Islet precursor cell (in vitro differentiated cells): ENCODE results near the gene XYLB.
A peak's percentile ranks its signal among the peaks of the same experiment; 100 is the strongest.

ENCODE experiments used
- DNase-seq: peaks from one replicate; pipeline ENCODE4 v3.0.0-alpha.2; 2018

The XYLB gene

DNA sequence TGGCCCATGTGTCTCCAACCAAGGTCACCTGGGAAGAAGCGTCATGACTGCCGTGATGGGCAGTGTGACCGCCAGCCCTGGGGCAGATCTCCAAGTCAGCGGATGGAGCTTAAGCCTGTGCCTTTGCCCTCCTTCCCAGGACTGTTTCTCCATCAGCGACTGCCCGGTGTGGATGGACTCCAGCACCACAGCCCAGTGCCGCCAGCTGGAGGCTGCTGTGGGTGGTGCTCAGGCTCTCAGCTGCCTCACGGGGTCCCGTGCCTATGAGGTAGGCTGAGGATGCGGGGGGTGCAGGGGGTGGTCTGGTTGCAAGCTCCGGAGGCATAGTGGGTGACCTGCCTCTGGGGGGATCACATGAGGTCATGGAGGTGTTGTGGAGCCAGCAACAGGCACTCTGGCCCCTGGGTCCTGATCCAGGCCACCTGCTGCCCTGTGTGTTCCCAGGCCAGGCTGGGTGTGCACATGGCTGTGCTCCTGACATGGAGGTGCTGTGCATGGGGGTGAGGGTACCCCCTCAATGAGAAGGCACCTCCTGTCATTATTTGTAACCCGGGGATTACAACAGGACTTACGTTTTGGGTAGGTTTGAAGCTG is 19.0 kb downstream of the XYLB start:
- no peak for DNase-seq

DNA sequence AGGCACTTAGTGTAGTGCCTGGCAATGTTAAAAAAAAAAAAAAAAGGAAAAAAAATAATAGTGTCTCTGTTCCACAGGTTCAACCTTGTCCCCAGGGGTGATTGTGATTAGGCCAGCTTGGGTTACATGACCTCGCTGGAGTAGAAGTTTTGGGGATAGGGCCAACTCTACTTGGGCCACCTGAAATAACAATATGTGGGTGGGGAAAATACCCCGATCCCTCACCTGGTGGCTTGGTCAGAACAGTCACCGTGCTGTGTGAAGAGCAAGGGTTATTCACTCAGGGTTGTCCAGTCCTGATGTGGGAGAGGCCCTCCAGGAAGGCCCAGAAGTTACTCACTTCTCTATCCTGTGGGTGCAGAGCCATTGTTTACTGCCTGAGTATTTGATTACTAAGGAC is 19.5 kb downstream of the XYLB start:
- no peak for DNase-seq

DNA sequence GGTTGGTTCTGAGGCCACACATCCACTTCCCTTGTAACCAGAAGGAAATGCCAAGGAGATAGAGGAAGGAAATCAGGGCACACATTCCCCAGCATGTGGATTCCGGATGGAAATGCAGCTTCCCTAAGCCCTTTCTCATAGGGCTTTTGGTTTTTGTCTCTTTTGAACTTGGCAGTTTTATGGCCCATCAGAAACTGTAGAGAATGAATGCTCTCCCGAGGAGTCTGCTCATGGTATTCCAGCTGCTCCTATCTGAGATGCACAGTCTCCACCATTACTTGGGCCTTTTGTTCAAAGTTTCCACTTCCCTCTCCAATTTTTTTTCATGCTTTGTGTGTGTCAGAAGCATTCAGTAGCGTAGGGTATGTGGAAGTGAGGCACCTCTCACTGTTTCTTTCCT is 21.2 kb downstream of the XYLB start:
- peak; percentile 62 for DNase-seq

- DNase-seq = no peak
Observed at GRCh38 chr3:38368238-38368637, 21.7 kb downstream of the XYLB start.

- no peak for DNase-seq
Observed at GRCh38 chr3:38369186-38369585, 22.6 kb downstream of the XYLB start.

- no peak for DNase-seq
Observed at GRCh38 chr3:38370149-38370548, 23.6 kb downstream of the XYLB start.

- peak; percentile 20 for DNase-seq
Observed at GRCh38 chr3:38370861-38371260, 24.3 kb downstream of the XYLB start.

- DNase-seq = peak; percentile 45
Observed at GRCh38 chr3:38371541-38372213, 25.1 kb downstream of the XYLB start.

- peak; percentile 48 for DNase-seq
Observed at GRCh38 chr3:38372214-38372601, 25.6 kb downstream of the XYLB start.

DNA sequence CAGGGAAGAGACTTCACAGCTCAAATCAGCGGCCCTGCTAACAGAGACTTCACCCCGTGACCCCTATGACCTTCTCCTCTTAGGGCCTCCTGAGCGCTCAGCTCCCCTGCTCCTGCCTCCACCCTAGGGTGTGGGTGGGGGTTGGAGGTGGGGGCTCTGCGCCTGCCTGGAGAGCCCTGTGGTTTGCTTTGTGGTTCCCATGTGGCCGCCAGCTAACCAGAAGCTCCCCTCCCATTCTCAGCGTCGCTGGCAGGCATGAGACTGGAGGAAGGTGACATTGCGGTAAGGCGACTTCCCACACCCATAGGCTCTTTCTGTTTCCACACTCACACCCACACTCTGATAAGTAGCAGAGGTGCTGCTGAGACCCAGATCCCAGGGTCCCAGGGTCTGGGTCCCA is 27.6 kb downstream of the XYLB start:
- DNase-seq = peak; percentile 24

DNA sequence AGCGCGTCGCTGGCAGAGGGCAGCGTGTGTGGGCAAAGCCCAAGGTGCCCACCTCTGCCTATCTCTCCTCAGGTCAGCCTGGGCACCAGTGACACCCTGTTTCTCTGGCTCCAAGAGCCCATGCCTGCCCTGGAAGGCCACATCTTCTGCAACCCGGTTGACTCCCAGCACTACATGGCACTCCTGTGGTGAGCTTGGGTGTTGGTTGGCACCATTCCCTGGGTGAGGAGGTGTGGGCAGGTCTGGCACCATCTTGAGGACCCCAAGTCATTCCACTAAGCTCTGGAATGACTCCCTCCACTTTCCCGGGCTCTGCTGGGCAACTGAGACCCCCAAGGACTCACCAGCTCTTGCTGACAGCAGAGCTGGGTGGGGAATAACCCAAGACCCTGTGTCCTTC is 28.5 kb downstream of the XYLB start:
- DNase-seq = peak; percentile 17

DNA sequence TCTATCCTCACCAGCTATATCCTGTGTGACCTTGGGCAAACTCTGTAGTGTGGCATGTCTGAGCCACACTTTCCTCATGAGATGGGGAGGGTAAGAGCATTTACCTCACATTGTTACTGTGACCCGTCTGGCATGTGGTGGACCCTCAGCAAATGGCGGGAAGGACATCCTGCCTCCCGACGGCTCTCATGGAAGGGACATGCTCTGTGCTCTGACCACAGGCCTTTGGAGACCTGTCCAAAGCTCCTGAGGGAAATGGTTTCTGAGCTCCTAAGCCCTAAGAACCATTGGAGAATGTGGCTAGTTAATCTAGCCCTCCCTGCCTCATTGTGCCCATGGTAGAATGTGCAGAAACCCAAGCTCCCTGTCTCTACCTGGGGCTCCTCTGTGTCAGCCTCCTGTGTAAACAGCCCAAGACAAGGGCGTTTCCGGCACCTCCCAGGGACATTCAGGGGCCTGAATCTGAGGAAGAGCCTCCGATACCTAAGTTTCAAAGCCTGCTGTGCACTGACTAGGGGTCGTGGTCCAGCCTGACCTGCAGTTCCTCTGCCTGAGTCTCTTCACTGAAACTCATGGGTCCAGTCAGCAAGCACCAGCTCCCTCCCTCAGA is 29.0 kb downstream of the XYLB start:
- peak; percentile 22 for DNase-seq

DNA sequence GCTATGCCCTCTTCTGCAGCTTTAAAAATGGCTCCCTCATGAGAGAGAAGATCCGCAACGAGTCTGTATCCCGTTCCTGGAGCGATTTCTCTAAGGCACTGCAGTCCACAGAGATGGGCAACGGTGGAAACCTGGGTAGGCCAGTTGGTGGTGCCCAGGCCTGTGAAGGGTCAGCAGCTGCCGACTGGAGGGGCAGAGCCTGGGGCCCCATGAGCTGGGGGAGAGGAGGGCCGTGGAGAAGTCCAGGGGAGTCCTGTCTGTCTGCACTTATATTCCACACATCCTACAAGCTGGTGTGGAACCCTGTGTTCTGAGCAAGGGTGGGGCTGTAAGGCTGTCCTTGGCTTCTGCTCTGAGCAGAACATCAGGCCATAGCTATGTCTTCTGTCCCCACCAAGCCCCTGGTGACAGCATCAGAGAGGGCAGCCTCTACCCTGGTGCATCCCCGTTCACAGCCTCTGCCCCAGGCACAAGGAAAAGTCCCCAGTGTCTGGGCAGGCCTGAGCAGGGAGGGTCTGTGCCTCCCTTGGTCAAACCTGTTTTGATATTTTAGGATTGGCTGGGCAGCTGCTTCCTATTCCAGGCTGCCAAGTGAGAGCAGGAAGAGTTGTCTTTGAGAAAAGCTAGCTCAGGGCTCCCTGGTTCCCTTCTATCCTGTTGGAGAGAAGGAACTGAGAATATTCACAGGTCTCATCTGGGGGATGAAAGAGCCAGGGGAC is 29.7 kb downstream of the XYLB start:
- peak; percentile 26 for DNase-seq

- peak; percentile 25 for DNase-seq
Observed at GRCh38 chr3:38379201-38379770, 32.7 kb downstream of the XYLB start.

GRCh38 chr3:38382506-38383080 is 36.0 kb downstream of the XYLB start:
- peak; percentile 3 for DNase-seq

DNA sequence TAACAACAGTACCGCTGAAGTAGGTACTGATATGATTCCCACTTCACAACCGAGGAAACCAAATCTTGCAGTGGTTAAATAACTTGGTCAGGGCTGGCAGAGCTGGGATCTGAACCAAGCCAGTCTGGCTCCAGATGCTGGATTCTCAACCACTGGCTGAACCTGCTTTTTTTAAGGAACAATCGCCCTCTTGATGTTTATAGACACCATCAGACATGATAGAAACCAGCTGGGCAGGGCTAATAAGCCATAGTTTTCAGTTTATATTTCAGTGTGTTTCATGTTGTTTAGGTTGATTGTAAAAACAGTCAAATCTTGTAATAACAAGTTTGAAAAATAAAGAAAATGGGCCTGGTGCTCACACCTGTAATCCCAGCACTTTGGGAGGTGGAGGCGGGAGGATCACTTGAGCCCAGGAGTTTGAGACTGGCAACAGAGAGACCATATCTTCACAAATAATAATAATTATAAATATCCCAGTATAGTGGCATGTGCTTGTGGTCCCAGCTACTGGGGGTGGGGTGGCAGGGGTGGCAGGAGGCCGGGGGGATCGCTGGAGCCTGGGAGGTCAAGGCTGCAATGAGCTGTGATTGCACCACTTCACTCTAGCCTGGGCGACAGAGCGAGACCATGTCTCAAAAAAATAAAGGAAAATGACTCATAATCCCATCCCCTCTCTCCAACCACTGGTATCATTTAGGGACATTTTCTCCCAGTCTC is 36.7 kb downstream of the XYLB start:
- DNase-seq = peak; percentile 26

DNA sequence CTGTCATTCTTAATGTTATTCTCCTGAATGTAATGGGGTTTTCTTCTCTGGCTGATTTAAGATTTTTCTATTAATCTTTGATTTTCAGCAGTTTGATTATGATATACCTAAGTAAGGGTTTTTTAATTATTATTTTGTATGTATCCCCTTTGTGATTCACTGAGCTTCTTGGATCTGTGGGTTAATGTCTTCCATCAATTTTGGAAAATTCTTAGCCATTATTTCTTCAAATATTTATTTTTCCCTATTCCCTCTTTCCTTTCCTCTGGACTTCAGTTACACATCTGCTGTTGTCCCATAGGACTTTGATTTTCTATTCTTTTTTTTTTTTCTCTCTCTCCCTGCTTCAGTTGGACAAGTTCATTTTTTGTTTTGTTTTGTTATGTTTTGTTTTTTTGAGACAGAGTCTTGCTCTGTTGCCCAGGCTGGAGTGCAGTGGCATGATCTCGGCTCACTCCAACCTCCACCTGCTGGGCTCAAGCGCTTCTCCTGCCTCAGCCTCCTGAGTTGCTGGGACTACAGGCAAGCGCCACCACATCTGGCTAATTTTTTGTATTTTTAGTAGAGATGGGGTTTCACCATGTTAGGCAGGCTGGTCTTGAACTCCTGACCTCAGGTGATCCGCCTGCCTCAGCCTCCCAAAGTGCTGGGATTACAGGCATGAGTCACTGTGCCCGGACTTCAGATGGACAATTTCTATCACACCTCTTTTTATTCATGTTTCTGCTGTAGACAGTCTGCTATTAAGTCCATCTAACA is 40.6 kb downstream of the XYLB start:
- no peak for DNase-seq

DNA sequence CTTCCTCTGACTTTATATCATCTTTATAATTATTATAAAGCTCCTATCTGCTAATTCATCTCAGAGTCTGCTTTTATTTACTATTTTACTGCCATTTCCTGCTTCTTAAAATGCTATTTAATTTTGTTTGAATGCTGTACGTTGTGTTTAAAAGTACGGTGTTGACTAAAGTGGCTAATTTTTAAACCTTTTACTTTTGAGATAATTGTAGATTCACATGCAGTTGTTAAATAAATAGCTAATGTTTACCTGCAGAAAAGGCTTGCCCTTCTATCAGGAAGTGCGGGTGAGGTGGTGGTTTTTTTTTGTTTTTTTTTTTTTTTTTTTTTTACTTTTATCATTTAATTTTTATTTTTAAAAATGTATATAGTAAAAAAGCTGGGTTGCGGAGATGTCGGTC is 41.3 kb downstream of the XYLB start:
- DNase-seq = no peak

- no peak for DNase-seq
Observed at GRCh38 chr3:38392604-38393163, 46.1 kb downstream of the XYLB start.

DNA sequence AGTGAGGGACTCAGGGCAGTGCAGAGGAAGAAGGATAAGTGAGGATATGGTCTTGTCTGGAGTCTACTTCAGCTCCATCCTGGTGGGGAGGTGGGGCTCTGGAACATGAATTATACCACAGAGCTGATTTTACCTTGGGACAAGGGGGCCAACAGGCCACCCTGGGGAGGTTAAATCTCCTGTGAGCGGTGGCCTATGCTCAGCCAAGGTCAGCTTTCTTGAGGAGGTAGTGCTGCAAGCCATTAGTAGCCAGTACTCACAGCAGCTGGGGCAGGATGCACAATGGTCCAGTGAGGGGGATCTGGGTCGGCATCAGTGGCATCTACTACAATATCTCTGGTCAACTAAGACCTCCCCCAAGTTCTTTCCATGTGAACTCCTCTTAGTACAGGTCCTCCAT is 49.7 kb downstream of the XYLB start:
- no peak for DNase-seq

GRCh38 chr3:38396861-38397260 is 50.3 kb downstream of the XYLB start:
- DNase-seq = no peak
